AG10803 (cell line): ENCODE results near the gene PDE4A.
A peak's percentile ranks its signal among the peaks of the same experiment; 100 is the strongest.

Experiments used
- DNase-seq: peaks from one replicate; pipeline ENCODE4 v3.0.0; 2010; ENCODE audit warnings: low read depth
- H3K4me3 ChIP-seq: 2 replicates; pipeline ENCODE4 v1.5.1; 2011; ENCODE audit warnings: mild to moderate bottlenecking, low read length, control low read depth
- TF ChIP-seq, protein P1 (sequence below): conservative IDR thresholded peaks from 2 replicates; pipeline ENCODE4 v1.5.1; 2011; ENCODE audit warnings: mild to moderate bottlenecking, low read length, control low read depth, inconsistent platforms

Gene PDE4A

DNA sequence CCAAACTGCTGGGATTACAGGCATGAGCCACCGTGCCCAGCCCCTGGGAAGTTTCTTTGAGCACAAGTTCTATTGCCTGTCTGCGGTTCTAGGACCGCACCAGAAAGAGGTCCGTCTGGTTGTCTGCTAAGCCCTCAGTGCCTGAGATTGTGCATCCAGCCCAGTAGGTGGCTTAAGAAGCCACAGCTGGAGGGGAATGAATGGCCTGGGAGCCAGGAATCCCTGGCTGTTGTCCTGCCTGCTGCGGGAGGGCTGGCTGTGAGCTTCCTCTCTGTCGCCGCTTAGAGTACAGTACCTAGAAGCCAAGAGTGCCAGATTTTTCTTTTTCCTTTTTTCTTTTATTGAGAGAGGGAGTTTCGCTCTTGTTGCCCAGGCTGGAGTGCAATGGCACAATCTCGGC, 35.8 kb upstream of the PDE4A start:
- TF ChIP-seq, protein P1, sequence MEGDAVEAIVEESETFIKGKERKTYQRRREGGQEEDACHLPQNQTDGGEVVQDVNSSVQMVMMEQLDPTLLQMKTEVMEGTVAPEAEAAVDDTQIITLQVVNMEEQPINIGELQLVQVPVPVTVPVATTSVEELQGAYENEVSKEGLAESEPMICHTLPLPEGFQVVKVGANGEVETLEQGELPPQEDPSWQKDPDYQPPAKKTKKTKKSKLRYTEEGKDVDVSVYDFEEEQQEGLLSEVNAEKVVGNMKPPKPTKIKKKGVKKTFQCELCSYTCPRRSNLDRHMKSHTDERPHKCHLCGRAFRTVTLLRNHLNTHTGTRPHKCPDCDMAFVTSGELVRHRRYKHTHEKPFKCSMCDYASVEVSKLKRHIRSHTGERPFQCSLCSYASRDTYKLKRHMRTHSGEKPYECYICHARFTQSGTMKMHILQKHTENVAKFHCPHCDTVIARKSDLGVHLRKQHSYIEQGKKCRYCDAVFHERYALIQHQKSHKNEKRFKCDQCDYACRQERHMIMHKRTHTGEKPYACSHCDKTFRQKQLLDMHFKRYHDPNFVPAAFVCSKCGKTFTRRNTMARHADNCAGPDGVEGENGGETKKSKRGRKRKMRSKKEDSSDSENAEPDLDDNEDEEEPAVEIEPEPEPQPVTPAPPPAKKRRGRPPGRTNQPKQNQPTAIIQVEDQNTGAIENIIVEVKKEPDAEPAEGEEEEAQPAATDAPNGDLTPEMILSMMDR = no peak
- H3K4me3 ChIP-seq = no peak overlapping the region
- no peak for DNase-seq

GRCh38 chr19:10388957-10389356, 31.4 kb upstream of the PDE4A start:
- no peak overlapping the region for H3K4me3 ChIP-seq
- TF ChIP-seq, protein P1 = peak; percentile 97
- peak; percentile 66 for DNase-seq

GRCh38 chr19:10389863-10390262, 30.5 kb upstream of the PDE4A start:
- no peak for DNase-seq
- TF ChIP-seq, protein P1 = 0 out of 2 replicates have a peak, but pooled peaks have one; percentile 7
- no peak overlapping the region for H3K4me3 ChIP-seq

DNA sequence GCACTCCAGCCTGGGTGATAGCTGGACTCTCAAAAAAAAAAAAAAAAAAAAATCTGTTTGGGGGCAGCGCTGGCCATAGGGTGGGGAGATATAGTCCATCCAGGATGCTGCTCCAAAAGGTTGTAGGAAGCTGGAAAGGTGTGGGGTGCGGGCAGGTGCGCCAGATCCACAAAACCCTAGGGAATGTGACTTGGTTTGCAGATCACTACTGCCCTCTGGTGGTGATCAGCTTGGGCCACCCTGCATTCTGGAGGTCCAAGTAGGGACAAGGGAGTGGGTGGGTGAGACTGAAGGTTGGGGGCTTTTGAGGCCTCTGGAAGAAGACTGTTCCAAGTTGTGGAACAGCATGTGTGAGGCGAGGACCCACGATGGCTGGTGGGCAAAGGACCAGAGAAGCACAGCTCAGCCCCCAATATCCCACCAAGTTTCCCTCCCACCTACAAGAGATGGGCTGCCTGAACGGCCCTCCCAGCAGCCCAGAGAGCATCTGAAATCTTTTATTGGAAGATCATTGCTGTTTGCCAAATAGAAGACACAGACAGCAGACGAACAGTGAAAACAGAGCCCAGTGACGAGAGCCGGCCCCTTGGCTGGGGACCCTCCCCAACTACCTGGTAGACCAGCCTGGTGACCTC, 29.6 kb upstream of the PDE4A start:
- TF ChIP-seq, protein P1 = peak; percentile 93
- H3K4me3 ChIP-seq = no peak overlapping the region
- DNase-seq = peak; percentile 63

GRCh38 chr19:10392120-10392519, 28.2 kb upstream of the PDE4A start:
- DNase-seq = no peak
- TF ChIP-seq, protein P1 = no peak
- H3K4me3 ChIP-seq = no peak overlapping the region

DNA sequence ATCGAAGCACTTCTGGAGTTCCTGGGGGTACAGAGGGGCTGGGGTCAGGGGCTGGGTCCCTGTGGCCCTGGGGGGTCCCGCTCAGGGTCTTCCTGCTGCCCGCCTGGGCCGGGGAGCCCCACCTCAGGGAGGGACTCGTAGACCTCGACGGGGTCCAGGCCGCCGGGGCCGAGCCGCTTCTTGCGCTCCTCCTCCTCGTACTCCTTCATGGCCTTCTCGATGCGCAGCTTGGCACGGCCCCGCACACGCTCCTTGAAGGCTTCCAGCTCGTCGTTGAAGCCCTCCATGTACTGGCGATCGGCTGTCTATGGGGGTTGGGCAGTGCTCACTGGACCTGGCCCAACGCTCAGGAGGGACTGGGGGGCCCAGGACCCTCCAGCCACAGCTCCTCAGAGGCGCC, 27.2 kb upstream of the PDE4A start:
- TF ChIP-seq, protein P1 = no peak
- no peak for DNase-seq
- no peak overlapping the region for H3K4me3 ChIP-seq

GRCh38 chr19:10395003-10395402, 25.3 kb upstream of the PDE4A start:
- no peak overlapping the region for H3K4me3 ChIP-seq
- no peak for DNase-seq
- TF ChIP-seq, protein P1 = no peak
